A673 (cell line): ENCODE measurements around the gene DNAJC28.

ENCODE experiments used
- CTCF ChIP-seq: fragments of 300-800, 200-600 bp; sonication (generic); conservative IDR thresholded peaks from 2 replicates; pipeline ENCODE4 v1.5.1; 2017; ENCODE audit warnings: low read depth, mild to moderate bottlenecking, antibody characterized with exemption, low read length, moderate library complexity, mixed read lengths
- EZH2 ChIP-seq: fragments of 200-600 bp; sonication (generic); IDR thresholded peaks from 2 replicates; pipeline ENCODE4 v1.6.1; 2017; ENCODE audit warnings: borderline replicate concordance, low read depth, mild to moderate bottlenecking, mixed read lengths, antibody characterized with exemption, low read length; ENCODE audit not compliant: poor library complexity, severe bottlenecking

DNA sequence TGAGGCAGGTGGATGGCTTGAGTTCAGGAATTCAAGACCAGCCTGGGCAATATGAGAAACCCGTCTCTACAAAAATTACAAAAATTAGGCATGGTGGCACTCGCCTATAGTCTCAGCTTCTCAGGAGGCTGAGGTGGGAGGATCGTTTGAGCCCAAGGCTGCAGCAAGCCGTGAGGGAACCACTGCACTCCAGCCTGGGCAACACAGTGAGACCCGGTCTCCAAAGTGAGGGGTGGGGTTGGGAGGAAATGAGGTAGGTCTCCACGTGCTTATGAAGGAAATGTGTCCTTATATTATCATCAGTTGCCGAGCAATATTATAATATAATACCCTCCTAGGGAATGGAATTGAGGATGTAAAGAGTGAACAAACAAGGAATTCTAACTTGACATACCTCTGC, 14.4 kb downstream of the DNAJC28 start:
- no peak for TF ChIP-seq CTCF
- TF ChIP-seq EZH2, result no peak
